NOMO-1 treated with dmso at 0.1 percent for 144 hours (cell line): ENCODE measurements around the gene RPL27.
"Not testable (repeated sequence)": the region's sequence is repeated elsewhere in the genome, so short reads cannot be mapped to it uniquely, and the experiment has no call there.

Experiments
- DNase-seq: peaks from one replicate; lab custom pipeline; 2025; ENCODE audit not compliant: unreplicated experiment; lab: John Stamatoyannopoulos, UW

The RPL27 gene

GRCh38 chr17:42997984-42998938 lies at the start of gene RPL27:
Gene RPL27 (plus strand): TSS chr17:42998419. CDS start chr17:42998751, 332 bp downstream.
- peak; percentile 99 for DNase-seq

- DNase-seq, result no peak
Measured at GRCh38 chr17:42950044-42950783, 48.0 kb upstream of the RPL27 start.

- no peak for DNase-seq
Measured at GRCh38 chr17:42953669-42954068, 44.5 kb upstream of the RPL27 start.

- DNase-seq, result peak; percentile 91
Measured at GRCh38 chr17:42964161-42964932, 33.9 kb upstream of the RPL27 start, which contains the start of gene AARSD1. Gene AARSD1 (minus strand): TSS chr17:42964454. CDS start chr17:42964440, 14 bp downstream.

- no peak for DNase-seq
Measured at GRCh38 chr17:42967925-42968324, 30.3 kb upstream of the RPL27 start.

- DNase-seq, result peak; percentile 16
Measured at GRCh38 chr17:42969001-42969581, 29.1 kb upstream of the RPL27 start.

- DNase-seq, result no peak
Measured at GRCh38 chr17:42971589-42971988, 26.6 kb upstream of the RPL27 start.

GRCh38 chr17:42973323-42973722 lies 24.9 kb upstream of the RPL27 start:
- DNase-seq, result not testable (repeated sequence)

- no peak for DNase-seq
Measured at GRCh38 chr17:42975265-42975664, 23.0 kb upstream of the RPL27 start.

- DNase-seq, result not testable (repeated sequence)
Measured at GRCh38 chr17:42975701-42976100, 22.5 kb upstream of the RPL27 start.

DNA sequence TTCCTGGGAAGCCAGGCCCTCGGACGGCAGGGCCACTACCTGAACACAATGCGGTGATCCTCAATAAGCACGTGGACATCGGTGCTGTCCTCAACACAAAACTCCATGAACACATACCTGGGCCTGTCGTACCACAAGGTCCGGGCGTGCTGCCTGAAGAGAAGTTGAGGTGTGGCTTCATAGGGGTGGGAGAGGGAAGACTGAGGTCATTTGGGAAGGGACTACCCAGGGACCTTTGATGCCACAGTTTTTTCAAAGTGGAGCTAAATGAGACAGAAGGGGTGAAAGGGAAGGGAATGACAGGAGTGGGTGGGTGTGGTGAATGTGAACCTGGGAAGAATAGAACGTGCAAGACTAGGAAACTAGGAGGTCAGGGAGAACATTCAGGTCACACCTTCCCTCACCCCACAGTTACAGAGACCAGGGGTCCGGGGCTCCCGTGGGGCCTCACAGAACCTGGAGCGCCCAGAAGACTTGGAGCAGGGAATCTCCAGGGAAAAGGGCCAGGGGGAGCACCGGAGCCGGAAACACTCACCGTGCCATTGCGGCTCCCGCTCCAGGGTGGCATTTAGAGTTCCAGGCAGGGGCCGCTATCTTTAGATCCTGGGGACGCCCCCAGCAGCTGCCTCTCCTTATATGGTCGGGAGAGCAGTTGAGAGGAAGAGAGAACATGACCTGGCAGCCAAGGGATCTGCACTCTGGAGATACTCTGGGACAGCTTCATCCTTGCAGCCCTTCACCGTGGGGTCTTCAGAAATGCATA lies 18.5 kb upstream of the RPL27 start, which contains the start of gene PTGES3L:
PTGES3L (minus strand) TSS at position 570 of the 763 bp plus-strand sequence; CDS start at position 543, 27 bp downstream.
- no peak for DNase-seq

DNA sequence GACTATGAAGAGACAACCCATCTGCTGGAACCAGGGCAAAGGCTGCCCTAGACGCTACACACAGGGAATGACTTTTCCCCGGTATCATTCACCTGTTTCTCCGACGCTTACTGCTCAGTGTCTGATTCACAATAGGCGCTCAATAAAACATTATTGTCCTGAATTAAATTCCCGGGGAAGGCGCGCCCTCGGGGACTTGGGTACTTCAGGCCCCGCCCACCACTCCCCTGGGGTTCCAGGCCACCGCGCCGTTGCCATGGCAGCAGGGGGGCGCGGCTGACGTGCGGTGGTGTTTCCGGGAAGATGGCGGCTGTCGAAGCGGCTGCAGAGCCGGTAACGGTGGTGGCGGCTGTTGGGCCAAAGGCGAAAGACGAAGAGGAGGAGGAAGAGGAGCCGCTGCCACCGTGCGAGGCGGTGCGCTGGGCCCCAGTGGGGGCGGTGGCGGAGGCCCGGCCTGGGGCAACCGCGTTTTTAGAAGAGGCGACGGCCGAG lies 17.9 kb upstream of the RPL27 start, which contains the start of gene RUNDC1:
RUNDC1 (plus strand) TSS at position 292 of the 492 bp plus-strand sequence; CDS start at position 304, 12 bp downstream.
- DNase-seq, result peak; percentile 63

DNA sequence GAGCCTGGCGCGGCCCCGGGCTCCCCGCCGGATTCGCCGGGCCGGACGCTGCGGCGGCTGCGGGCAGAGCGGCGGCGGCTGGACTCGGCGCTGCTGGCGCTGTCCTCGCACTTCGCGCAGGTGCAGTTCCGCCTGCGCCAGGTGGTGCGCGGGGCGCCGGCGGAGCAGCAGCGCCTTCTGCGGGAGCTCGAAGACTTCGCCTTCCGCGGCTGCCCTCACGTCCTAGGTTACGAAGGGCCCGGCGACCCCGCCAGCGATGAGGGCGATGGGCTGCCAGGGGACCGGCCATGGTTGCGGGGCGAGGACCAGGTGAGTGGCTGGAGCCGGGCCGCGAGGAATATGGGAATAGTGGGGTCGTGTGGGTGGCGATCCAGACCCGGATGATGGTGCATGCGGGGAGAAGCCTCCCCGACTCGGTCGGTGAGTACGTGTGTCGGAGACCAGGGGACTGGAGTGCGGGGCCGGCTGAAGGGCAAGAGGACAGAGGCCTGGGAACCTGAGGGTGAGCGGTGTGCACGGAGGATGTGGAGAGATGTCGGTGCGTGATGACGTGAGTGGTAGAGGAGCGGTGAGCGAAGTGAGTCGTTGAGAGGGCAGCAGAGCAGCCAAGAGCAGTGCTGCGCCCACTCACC lies 17.3 kb upstream of the RPL27 start:
- DNase-seq, result peak; percentile 67

GRCh38 chr17:42982266-42982665 lies 16.0 kb upstream of the RPL27 start:
- no peak for DNase-seq

DNA sequence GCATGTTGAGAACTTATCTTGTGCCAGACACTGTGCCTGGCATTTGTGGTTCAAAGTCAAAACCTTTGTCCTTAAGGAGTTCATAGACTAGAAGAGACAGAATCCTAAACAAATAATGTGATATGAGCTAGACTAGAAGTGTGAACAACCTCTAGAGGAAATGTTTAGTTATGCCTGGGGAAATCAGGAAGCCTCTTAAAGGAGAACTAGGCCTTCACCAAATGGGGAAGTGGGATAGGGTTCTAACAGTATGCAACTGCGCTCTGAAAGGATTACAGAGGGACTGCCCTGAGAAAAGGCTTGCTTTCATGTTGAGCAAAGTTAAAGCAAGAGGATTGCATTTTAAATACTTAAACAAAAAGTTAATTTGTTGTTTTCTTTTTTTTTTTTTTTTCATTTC lies 13.0 kb upstream of the RPL27 start:
- DNase-seq, result peak; percentile 85

DNA sequence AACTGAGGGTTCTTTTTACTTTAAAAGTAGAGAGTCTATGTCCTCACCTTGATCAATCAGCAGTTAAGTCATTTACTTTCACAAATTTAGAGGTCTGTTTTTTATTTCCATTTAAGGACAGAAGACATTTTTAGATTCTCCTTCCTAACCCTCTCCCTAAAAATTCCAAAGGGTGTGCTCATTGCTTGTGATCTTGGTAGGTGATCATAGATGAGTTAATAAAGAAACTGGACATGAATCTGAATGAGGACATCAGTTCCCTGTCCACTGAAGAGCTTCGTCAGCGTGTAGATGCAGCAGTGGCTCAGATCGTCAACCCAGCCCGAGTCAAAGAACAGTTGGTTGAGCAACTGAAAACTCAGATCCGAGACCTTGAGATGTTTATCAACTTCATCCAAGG lies 9.1 kb upstream of the RPL27 start:
- DNase-seq, result no peak

DNA sequence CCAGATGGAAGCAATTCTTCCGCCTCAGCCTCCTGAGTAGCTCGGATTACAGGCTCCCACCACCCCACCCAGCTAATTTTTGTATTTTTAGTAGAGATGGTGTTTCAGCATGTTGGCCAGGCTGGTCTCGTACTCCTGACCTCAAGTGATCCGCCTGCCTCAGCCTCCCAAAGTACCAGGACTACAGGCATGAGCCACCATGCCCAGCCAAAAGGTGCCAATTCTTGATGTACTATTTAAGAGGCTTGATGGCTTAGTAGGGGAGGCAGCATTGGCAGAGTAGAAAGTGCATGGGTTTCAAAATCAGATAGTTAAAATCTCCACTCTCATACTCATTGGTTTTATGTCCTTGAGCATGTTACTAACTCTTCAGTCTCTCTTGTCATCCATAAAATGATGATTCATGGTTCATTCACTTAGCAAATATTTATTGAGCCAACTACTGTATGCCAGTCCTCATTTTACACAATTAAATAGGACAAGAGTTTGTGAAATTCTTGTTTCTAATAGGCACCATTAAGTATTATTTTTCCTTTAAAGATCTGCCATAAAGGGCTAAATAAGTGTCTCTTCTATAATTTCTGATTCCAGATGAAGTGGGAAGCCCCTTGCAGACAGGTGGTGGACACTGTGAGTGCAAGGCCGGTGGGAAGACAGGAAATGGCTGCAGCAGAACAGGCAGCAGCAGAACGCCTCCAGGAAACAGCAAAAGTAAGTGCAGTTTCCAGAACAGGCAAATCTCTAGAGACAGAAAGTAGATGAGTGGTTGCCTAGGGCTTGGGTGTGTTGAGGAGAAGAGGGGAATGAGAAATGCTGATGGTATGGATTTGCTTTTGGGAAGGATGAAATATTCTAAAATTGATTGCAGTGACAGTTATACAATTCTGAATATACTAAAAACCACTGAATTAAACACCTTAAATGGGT lies 8.2 kb upstream of the RPL27 start:
- no peak for DNase-seq

GRCh38 chr17:42991471-42991870 lies 6.7 kb upstream of the RPL27 start:
- DNase-seq, result no peak
